ENCODE data around the gene ANXA8. TPM values are rescaled to one million over a fixed set of nuclear protein-coding genes. Genes with fewer than 3 reads are reported as not detected.

ANXA8 gene
- total RNA-seq, 3 donors from 2014 or later: 0.19 TPM; not detected in 2

DNA sequence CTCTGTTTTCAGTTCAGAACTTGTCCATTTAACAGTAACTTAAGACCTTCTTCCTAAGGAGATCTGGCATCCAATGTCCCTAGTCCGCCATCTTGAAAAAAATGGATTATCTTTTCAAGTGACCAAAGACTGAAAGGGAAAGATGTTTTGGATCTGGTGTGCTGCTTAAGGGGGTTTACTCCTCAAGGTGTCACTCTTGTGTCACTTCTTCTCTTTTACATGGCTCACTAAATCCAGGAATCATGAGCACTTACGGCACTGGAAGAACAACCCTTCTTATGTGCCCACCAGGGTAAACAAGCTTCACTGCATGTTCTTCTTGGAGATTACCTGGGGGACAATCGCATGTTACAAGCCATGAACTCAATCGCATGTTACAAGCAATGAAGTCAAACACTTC is 43.7 kb downstream of the ANXA8 start:
- TF ChIP-seq, protein P1, sequence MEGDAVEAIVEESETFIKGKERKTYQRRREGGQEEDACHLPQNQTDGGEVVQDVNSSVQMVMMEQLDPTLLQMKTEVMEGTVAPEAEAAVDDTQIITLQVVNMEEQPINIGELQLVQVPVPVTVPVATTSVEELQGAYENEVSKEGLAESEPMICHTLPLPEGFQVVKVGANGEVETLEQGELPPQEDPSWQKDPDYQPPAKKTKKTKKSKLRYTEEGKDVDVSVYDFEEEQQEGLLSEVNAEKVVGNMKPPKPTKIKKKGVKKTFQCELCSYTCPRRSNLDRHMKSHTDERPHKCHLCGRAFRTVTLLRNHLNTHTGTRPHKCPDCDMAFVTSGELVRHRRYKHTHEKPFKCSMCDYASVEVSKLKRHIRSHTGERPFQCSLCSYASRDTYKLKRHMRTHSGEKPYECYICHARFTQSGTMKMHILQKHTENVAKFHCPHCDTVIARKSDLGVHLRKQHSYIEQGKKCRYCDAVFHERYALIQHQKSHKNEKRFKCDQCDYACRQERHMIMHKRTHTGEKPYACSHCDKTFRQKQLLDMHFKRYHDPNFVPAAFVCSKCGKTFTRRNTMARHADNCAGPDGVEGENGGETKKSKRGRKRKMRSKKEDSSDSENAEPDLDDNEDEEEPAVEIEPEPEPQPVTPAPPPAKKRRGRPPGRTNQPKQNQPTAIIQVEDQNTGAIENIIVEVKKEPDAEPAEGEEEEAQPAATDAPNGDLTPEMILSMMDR (IDR thresholded peaks at IDR 0.05): no peak
- DNase-seq (no peak), ATAC-seq (no peak)
- Histone ChIP-seq H3K36me3 (ENCODE audit: low read depth) (no peaks in the 10 kb centered on the region), H3K4me3 (no peak overlapping the region), H3K9me3 (peaks cover 7% of the 10 kb centered on the region), H3K4me1 (ENCODE audit: low read depth) (no peaks in the 10 kb centered on the region)
- intact Hi-C loops (cut with DNase I, micrococcal nuclease): no loop called here

DNA sequence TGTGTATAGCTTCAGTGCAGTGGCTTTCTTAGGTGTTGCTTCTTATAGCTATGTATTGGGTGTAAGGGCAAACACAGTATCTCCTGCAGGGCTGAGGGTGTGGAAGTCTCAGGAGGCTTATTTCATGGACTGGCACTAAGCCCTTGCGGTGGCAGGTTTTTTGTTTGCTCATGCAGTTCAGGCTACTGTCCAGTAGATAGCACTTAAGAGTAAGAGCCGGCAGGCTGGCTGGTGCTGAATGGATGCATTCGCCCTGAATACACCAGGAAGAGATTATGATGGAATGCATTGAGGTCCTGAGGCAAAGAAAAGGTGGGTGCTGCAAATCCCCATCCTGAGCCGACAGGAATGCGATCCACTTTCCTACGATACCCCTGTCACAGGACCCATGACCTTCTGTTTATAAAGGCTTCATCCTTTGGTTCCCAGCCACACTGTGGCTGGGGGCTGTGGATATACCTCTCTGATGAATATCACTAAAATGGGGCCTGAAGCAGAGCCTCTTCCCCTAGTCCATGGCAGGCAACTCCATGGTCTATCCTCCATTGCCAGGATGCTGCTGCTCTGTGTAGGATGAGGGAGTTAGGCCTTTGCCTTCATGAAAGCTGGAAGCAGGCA is 44.9 kb downstream of the ANXA8 start:
- Histone ChIP-seq H3K36me3 (ENCODE audit: low read depth) (no peaks in the 10 kb centered on the region), H3K9me3 (no peaks in the 10 kb centered on the region), H3K4me1 (ENCODE audit: low read depth) (no peaks in the 10 kb centered on the region), H3K4me3 (no peak overlapping the region)
- DNase-seq: peak; percentile 32 to 77 (median 58)
- TF ChIP-seq, protein P1 (IDR thresholded peaks at IDR 0.05): peak; percentile 43
- intact Hi-C loops (cut with DNase I, micrococcal nuclease): no loop called here
- ATAC-seq: peak; percentile 97

DNA sequence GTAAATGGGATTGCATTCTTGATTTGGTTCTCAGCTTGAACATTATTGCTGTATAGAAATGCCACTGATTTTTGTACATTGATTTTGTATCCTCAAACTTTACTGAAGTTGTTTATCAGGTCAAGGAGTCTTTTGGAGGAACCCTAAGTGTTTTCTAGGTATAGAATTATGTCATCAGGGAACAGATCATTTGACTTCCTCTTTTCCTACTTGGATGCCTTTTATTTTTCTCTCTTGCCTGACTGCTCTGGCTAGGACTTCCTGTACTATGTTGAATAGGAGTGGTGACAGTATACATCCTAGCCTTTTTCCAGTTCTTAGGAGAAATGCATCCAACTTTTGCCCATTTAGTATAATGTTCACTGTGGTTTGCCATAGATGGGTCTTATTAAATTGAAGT is 48.8 kb downstream of the ANXA8 start:
- DNase-seq (no peak), ATAC-seq (no peak)
- no peak overlapping the region for H3K4me3 ChIP-seq
- no peaks in the 10 kb centered on the region for H3K36me3 ChIP-seq (ENCODE audit: low read depth)
- no peaks in the 10 kb centered on the region for H3K9me3 ChIP-seq
- H3K4me1 ChIP-seq (ENCODE audit: low read depth): no peaks in the 10 kb centered on the region
- intact Hi-C loops (cut with DNase I, micrococcal nuclease): no loop called here
- TF ChIP-seq, protein P1 (IDR thresholded peaks at IDR 0.05): no peak

DNA sequence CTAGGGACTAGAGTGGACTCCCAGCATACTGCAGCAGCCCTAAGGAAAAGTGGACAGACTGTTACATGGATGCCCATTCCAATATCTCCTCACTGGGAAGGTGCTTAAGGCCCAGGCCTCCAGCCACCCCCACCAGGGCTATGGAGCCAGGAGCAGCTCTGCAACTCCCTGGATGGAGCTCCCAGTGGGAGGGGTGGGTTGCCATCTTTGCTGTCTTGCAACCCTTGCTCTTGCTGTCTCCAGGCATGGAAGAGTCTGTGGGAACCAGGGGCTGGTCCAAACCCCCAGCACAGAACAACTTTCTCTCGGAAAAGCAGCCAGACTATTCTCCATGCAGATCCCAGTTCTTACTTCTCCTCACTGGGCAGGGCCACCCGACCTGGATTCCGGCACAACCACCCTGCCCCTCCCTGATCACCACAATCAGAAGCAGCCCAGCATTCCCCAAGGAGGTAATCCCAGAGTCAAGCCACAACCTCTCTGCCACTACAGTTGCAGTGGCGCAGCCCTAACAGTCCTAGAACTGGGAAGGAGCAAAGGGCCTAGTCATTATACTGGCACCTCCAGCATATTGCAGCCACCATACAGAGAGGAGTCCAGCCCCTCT is 58.0 kb downstream of the ANXA8 start:
- DNase-seq: no peak
- no peak overlapping the region for H3K4me3 ChIP-seq
- no peak for ATAC-seq
- H3K9me3 ChIP-seq: no peaks in the 10 kb centered on the region
- TF ChIP-seq, protein P1 (IDR thresholded peaks at IDR 0.05): no peak
- H3K4me1 ChIP-seq (ENCODE audit: low read depth): no peaks in the 10 kb centered on the region
- intact Hi-C loops (cut with DNase I, micrococcal nuclease): no loop called here
- H3K36me3 ChIP-seq (ENCODE audit: low read depth): no peaks in the 10 kb centered on the region

DNA sequence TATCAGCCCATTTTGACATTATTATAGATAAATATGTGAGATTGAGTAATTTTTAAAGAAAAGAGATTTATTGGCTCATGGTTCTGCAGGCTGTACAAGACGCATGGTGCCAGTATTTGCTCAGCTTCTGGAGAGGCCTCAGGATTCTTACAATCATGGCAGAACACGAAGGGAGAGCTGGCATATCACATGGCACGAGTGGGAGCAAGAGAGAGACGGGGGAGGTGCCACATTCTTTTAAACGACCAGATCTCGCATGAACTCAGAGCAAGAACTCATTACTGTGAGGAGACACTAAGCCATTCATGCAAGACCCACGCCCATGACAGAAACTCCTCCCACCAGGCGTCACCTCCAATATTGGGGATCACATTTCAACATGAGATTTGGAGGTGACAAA is 59.7 kb downstream of the ANXA8 start:
- ATAC-seq (no peak), DNase-seq (no peak)
- TF ChIP-seq, protein P1 (IDR thresholded peaks at IDR 0.05): no peak
- intact Hi-C loops (cut with DNase I, micrococcal nuclease): no loop called here
- Histone ChIP-seq H3K4me1 (ENCODE audit: low read depth) (no peaks in the 10 kb centered on the region), H3K9me3 (no peaks in the 10 kb centered on the region), H3K4me3 (no peak overlapping the region), H3K36me3 (ENCODE audit: low read depth) (no peaks in the 10 kb centered on the region)
